HCT116 (cell line): ENCODE measurements around the gene CACNB2. TPM values are rescaled to one million over a fixed set of nuclear protein-coding genes. Genes with fewer than 3 reads are reported as not detected.

Experiments used
- ATAC-seq: fragments of 200-7000 bp; cut with Tn5 transposase; 2 replicates; pipeline ENCODE4 v1.9.1; 2020; ENCODE audit warnings: mild to moderate bottlenecking, moderate library complexity
- BruUV-seq: library from RNA; stranded (reverse); fragments of 400-500 nt; replicated peaks from 2 replicates; lab custom pipeline; 2021; lab: Mats Ljungman, UMichigan
- CTCF ChIA-PET: fragments of 300-600 bp; sonication (Branson Sonifier 250); formaldehyde crosslinking; loops from one replicate; lab custom pipeline; 2021; ENCODE audit warnings: antibody characterized with exemption; lab: Charles Lee
- POLR2A ChIA-PET: fragments of 300-600, 350-600 bp; sonication (Branson Sonifier 250); formaldehyde crosslinking; loops from one replicate; lab custom pipeline; 2021; ENCODE audit warnings: antibody characterized with exemption; lab: Charles Lee
- RAD21 ChIA-PET, 2 experiments: fragments of 300-600 bp; sonication (Branson Sonifier 250); formaldehyde crosslinking; loops; one replicate each; lab custom pipeline; 2023; ENCODE audit warnings: low total read pairs in 2 of 2; ENCODE audit not compliant: uncharacterized antibody in 2 of 2, unreplicated experiment in 2 of 2, low non-redundant PET in 1 of 2; lab: Charles Lee
- DNase-seq: peaks from one replicate; pipeline ENCODE4 v3.0.0-alpha.2; 2010; ENCODE audit warnings: low read depth, low spot score
- H2AFZ ChIP-seq: fragments of 200-600 bp; shearing (Covaris generic), sonication (generic); 2 replicates; pipeline ENCODE4 v1.6.1; 2017; ENCODE audit warnings: low read depth, mixed run types, mixed read lengths, antibody characterized with exemption, low read length; ENCODE audit not compliant: poor library complexity, severe bottlenecking
- H3K27ac ChIP-seq: 2 replicates; pipeline ENCODE4 v1.5.1; 2012; ENCODE audit warnings: low read depth, low read length
- H3K27me3 ChIP-seq: fragments of 200-600 bp; sonication (generic); 2 replicates; pipeline ENCODE4 v1.6.1; 2016; ENCODE audit warnings: mixed run types, low read length, mixed read lengths; ENCODE audit not compliant: insufficient read depth
- H3K36me3 ChIP-seq, 2 experiments: fragments of 200-500 bp in 1 of 2; fragments of 200-600 bp in 1 of 2; sonication (Bioruptor generic) in 1 of 2; sonication (generic) in 1 of 2; 2 replicates each; pipeline versions ENCODE4 v1.5.1 to v1.6.1; 2014 to 2016; ENCODE audit warnings: low read length in 2 of 2, inconsistent platforms in 1 of 2, mixed read lengths in 1 of 2, mixed run types in 1 of 2; ENCODE audit not compliant: insufficient read depth in 2 of 2, control insufficient read depth in 1 of 2
- H3K4me1 ChIP-seq, 2 experiments: fragments of 200-600 bp in 1 of 2; sonication (generic) in 1 of 2; 2 replicates each; pipeline versions ENCODE4 v1.5.1 to v1.6.1; 2012 to 2017; ENCODE audit warnings: low read length in 2 of 2, inconsistent platforms in 1 of 2, mild to moderate bottlenecking in 1 of 2, mixed read lengths in 1 of 2, mixed run types in 1 of 2, moderate library complexity in 1 of 2; ENCODE audit not compliant: insufficient read depth in 2 of 2, control insufficient read depth in 1 of 2
- H3K4me2 ChIP-seq: fragments of 200-600 bp; sonication (generic); 2 replicates; pipeline ENCODE4 v1.6.1; 2017; ENCODE audit warnings: mixed run types, low read length, mixed read lengths
- H3K4me3 ChIP-seq, 2 experiments: fragments of 200-600 bp in 1 of 2; sonication (generic) in 1 of 2; replicated peaks in 1 of 2; 2 replicates each; pipeline ENCODE4 v1.5.1; 2011 to 2016; ENCODE audit warnings: low read length in 2 of 2, control low read depth in 1 of 2, low read depth in 1 of 2, mild to moderate bottlenecking in 1 of 2, mixed read lengths in 1 of 2, mixed run types in 1 of 2
- H3K79me2 ChIP-seq: fragments of 200-600 bp; sonication (generic); 2 replicates; pipeline ENCODE4 v1.6.1; 2017; ENCODE audit warnings: mild to moderate bottlenecking, mixed run types, low read length, moderate library complexity, mixed read lengths; ENCODE audit not compliant: insufficient read depth
- H3K9ac ChIP-seq: fragments of 200-600 bp; sonication (generic); 2 replicates; pipeline ENCODE4 v1.6.1; 2016; ENCODE audit warnings: low read length, mixed read lengths
- H3K9me2 ChIP-seq: fragments of 200-600 bp; sonication (generic), shearing (Covaris generic); 2 replicates; pipeline ENCODE4 v1.6.1; 2017; ENCODE audit warnings: mixed run types, mild to moderate bottlenecking, moderate library complexity; ENCODE audit not compliant: insufficient read depth
- H3K9me3 ChIP-seq, 2 experiments: fragments of 200-500 bp in 1 of 2; fragments of 200-600 bp in 1 of 2; sonication (Bioruptor generic) in 1 of 2; sonication (generic) in 1 of 2; 2 replicates each; pipeline ENCODE4 v1.6.1; 2014 to 2017; ENCODE audit warnings: low read length in 2 of 2, mixed read lengths in 2 of 2, inconsistent platforms in 1 of 2, low read depth in 1 of 2, mild to moderate bottlenecking in 1 of 2, mixed run types in 1 of 2, moderate library complexity in 1 of 2; ENCODE audit not compliant: control insufficient read depth in 1 of 2, insufficient read depth in 1 of 2
- H4K20me1 ChIP-seq: fragments of 200-600 bp; sonication (generic), shearing (Covaris generic); 2 replicates; pipeline ENCODE4 v1.6.1; 2017; ENCODE audit warnings: mixed run types, mild to moderate bottlenecking, moderate library complexity; ENCODE audit not compliant: insufficient read depth
- CBX3 ChIP-seq: IDR thresholded peaks from 2 replicates; pipeline ENCODE4 v1.6.1; 2012; ENCODE audit warnings: low read depth
- EGR1 ChIP-seq: IDR thresholded peaks from 2 replicates; pipeline ENCODE4 v1.6.1; 2012; ENCODE audit warnings: low read depth
- EZH2 ChIP-seq: fragments of 200-600 bp; sonication (generic); IDR thresholded peaks from 2 replicates; pipeline ENCODE4 v1.6.1; 2017; ENCODE audit warnings: antibody characterized with exemption, mixed run types
- POLR2AphosphoS5 ChIP-seq: IDR thresholded peaks from 2 replicates; pipeline ENCODE4 v1.6.1; 2011; ENCODE audit warnings: mild to moderate bottlenecking, low read depth, low read length, moderate library complexity
- RAD21 ChIP-seq: IDR thresholded peaks from 2 replicates; pipeline ENCODE4 v1.6.1; 2012; ENCODE audit warnings: low read depth, mild to moderate bottlenecking
- SIN3A ChIP-seq: IDR thresholded peaks from 2 replicates; pipeline ENCODE4 v1.6.1; 2012; ENCODE audit warnings: low read depth
- SP1 ChIP-seq: IDR thresholded peaks from 2 replicates; pipeline ENCODE4 v1.6.1; 2012; ENCODE audit warnings: low read depth
- SRF ChIP-seq: IDR thresholded peaks from 2 replicates; pipeline ENCODE4 v1.6.1; 2012; ENCODE audit warnings: low read depth
- YY1 ChIP-seq: IDR thresholded peaks from 2 replicates; pipeline ENCODE4 v1.6.1; 2011; ENCODE audit warnings: low read length, low read depth, moderate library complexity, mild to moderate bottlenecking; ENCODE audit not compliant: insufficient replicate concordance; ENCODE audit errors: extremely low read depth
- ZFX ChIP-seq: fragments of 450-650 bp; IDR thresholded peaks from 2 replicates; pipeline ENCODE4 v1.6.1; 2017
- ZNF274 ChIP-seq: fragments of 200-500 bp; sonication (Bioruptor generic); IDR thresholded peaks from 2 replicates; pipeline ENCODE4 v1.6.1; 2014; ENCODE audit warnings: mild to moderate bottlenecking, low read depth, low read length, inconsistent platforms
- intact Hi-C: fragments of 100-400 bp; cut with micrococcal nuclease; formaldehyde crosslinking; loops from 2 replicates; pipeline ENCODE4 v1.10.0; 2022
- total RNA-seq: library from RNA; stranded (reverse); gene quantifications from one replicate; pipeline ENCODE4 v1.2.1, GENCODE V29; 2021; ENCODE audit not compliant: unreplicated experiment
- TF ChIP-seq, protein P1 (sequence below), 3 experiments: fragments of 200-600 bp in 1 of 3; sonication (generic) in 1 of 3; IDR thresholded peaks in 2 of 3; conservative IDR thresholded peaks in 1 of 3; 2 replicates each; pipeline ENCODE4 v1.5.1; 2012 to 2017; ENCODE audit warnings: low read depth in 2 of 3, low read length in 2 of 3, antibody characterized with exemption in 1 of 3, borderline replicate concordance in 1 of 3, control low read depth in 1 of 3, mild to moderate bottlenecking in 1 of 3, mixed read lengths in 1 of 3, mixed run types in 1 of 3, moderate library complexity in 1 of 3; ENCODE audit not compliant: insufficient read depth in 1 of 3
- TF ChIP-seq, protein P2 (sequence below): IDR thresholded peaks from 2 replicates; pipeline ENCODE4 v1.6.1; 2012; ENCODE audit warnings: low read depth

Gene CACNB2
- total RNA-seq, 1 experiment from 2014 or later: 0.71 TPM

DNA sequence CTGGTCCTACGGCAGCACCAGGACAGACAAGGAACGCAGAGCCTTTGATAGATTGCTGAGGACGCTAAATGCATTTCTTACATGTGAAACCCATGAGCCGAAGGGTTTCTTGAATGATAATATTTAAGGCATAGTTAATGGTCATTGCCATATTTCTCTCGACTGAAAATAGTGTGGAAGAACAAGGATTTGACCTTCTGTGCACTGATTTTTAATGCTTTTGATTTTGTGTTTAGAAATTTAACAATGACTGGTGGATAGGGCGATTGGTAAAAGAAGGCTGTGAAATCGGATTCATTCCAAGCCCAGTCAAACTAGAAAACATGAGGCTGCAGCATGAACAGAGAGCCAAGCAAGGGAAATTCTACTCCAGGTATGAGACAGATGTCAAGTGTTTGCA is 360.4 kb downstream of the CACNB2 start:
- TF ChIP-seq CBX3 (no peak), EZH2 (no peak), ZFX (no peak), RAD21 (no peak), EGR1 (no peak), SIN3A (no peak), SP1 (no peak), YY1 (no peak), POLR2AphosphoS5 (no peak), SRF (no peak), ZNF274 (no peak)
- TF ChIP-seq, protein P1, sequence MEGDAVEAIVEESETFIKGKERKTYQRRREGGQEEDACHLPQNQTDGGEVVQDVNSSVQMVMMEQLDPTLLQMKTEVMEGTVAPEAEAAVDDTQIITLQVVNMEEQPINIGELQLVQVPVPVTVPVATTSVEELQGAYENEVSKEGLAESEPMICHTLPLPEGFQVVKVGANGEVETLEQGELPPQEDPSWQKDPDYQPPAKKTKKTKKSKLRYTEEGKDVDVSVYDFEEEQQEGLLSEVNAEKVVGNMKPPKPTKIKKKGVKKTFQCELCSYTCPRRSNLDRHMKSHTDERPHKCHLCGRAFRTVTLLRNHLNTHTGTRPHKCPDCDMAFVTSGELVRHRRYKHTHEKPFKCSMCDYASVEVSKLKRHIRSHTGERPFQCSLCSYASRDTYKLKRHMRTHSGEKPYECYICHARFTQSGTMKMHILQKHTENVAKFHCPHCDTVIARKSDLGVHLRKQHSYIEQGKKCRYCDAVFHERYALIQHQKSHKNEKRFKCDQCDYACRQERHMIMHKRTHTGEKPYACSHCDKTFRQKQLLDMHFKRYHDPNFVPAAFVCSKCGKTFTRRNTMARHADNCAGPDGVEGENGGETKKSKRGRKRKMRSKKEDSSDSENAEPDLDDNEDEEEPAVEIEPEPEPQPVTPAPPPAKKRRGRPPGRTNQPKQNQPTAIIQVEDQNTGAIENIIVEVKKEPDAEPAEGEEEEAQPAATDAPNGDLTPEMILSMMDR (IDR thresholded peaks at IDR 0.05 in 2 of 3, conservative IDR thresholded peaks at IDR 0.05 in 1 of 3; ENCODE audit: borderline replicate concordance in 1 of 3, insufficient read depth in 1 of 3, low read depth in 2 of 3, low read length in 2 of 3): no peak
- TF ChIP-seq, protein P2, sequence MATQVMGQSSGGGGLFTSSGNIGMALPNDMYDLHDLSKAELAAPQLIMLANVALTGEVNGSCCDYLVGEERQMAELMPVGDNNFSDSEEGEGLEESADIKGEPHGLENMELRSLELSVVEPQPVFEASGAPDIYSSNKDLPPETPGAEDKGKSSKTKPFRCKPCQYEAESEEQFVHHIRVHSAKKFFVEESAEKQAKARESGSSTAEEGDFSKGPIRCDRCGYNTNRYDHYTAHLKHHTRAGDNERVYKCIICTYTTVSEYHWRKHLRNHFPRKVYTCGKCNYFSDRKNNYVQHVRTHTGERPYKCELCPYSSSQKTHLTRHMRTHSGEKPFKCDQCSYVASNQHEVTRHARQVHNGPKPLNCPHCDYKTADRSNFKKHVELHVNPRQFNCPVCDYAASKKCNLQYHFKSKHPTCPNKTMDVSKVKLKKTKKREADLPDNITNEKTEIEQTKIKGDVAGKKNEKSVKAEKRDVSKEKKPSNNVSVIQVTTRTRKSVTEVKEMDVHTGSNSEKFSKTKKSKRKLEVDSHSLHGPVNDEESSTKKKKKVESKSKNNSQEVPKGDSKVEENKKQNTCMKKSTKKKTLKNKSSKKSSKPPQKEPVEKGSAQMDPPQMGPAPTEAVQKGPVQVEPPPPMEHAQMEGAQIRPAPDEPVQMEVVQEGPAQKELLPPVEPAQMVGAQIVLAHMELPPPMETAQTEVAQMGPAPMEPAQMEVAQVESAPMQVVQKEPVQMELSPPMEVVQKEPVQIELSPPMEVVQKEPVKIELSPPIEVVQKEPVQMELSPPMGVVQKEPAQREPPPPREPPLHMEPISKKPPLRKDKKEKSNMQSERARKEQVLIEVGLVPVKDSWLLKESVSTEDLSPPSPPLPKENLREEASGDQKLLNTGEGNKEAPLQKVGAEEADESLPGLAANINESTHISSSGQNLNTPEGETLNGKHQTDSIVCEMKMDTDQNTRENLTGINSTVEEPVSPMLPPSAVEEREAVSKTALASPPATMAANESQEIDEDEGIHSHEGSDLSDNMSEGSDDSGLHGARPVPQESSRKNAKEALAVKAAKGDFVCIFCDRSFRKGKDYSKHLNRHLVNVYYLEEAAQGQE: no peak
- Histone ChIP-seq H3K9ac (no peak overlapping the region), H3K4me3 (no peak overlapping the region), H2AFZ (no peak overlapping the region), H3K9me3 (no peaks in the 10 kb centered on the region), H4K20me1 (no peaks in the 10 kb centered on the region), H3K36me3 (no peaks in the 10 kb centered on the region), H3K4me1 (no peaks in the 10 kb centered on the region), H3K27ac (no peak overlapping the region), H3K27me3 (no peaks in the 10 kb centered on the region), H3K79me2 (no peaks in the 10 kb centered on the region), H3K4me2 (no peak overlapping the region), H3K9me2 (no peaks in the 10 kb centered on the region)
- ChIA-PET CTCF (no interaction called here), POLR2A (no interaction called here), RAD21 (no interaction called here)
- BruUV-seq: no TSS peak
- no peak for DNase-seq
- intact Hi-C loops: no loop called here
- ATAC-seq: no peak
